Mesenchymal stem cell (in vitro differentiated cells and primary cell): ENCODE measurements around the gene KIRREL3.

Experiments
- DNase-seq: peaks from one replicate; pipeline ENCODE4 v3.0.0-alpha.2; 2013
- H2AFZ ChIP-seq: one replicate; pipeline ENCODE4 v1.6.1; 2013; ENCODE audit warnings: low read depth, mild to moderate bottlenecking, control low read depth, inconsistent platforms, low read length, moderate library complexity
- H2AK5ac ChIP-seq: 2 replicates; pipeline ENCODE4 v1.6.1; 2013; ENCODE audit warnings: low read length, moderate library complexity, mild to moderate bottlenecking, inconsistent platforms; ENCODE audit not compliant: severe bottlenecking
- H2BK120ac ChIP-seq: one replicate; pipeline ENCODE4 v1.6.1; 2013; ENCODE audit warnings: low read depth, mild to moderate bottlenecking, inconsistent platforms, low read length, moderate library complexity
- H2BK12ac ChIP-seq, 2 experiments: one replicate each; pipeline ENCODE4 v1.6.1; 2013; ENCODE audit warnings: inconsistent platforms in 2 of 2, low read length in 2 of 2, mild to moderate bottlenecking in 2 of 2, moderate library complexity in 2 of 2, control low read depth in 1 of 2
- H2BK15ac ChIP-seq: one replicate; pipeline ENCODE4 v1.6.1; 2013; ENCODE audit warnings: mild to moderate bottlenecking, low read depth, inconsistent platforms; ENCODE audit not compliant: poor library complexity, severe bottlenecking
- H2BK5ac ChIP-seq: 2 replicates; pipeline ENCODE4 v1.6.1; 2013; ENCODE audit warnings: low read depth, mild to moderate bottlenecking, low read length, control low read depth, inconsistent platforms; ENCODE audit not compliant: poor library complexity, severe bottlenecking
- H3K14ac ChIP-seq, 2 experiments: one replicate each; pipeline ENCODE4 v1.6.1; 2013; ENCODE audit warnings: inconsistent platforms in 2 of 2, low read length in 2 of 2, control low read depth in 1 of 2, mild to moderate bottlenecking in 1 of 2, moderate library complexity in 1 of 2
- H3K18ac ChIP-seq, 2 experiments: one replicate each; pipeline ENCODE4 v1.6.1; 2013; ENCODE audit warnings: inconsistent platforms in 2 of 2, low read length in 2 of 2, control low read depth in 1 of 2, low read depth in 1 of 2, mild to moderate bottlenecking in 1 of 2
- H3K23ac ChIP-seq, 2 experiments: one replicate each; pipeline ENCODE4 v1.6.1; 2013; ENCODE audit warnings: inconsistent platforms in 2 of 2, low read length in 2 of 2, mild to moderate bottlenecking in 2 of 2, moderate library complexity in 2 of 2, control low read depth in 1 of 2
- H3K27ac ChIP-seq: 2 replicates; pipeline ENCODE4 v1.5.1; 2013; ENCODE audit warnings: mild to moderate bottlenecking, moderate library complexity, low read length, control low read depth, inconsistent platforms; ENCODE audit not compliant: poor library complexity, severe bottlenecking
- H3K27me3 ChIP-seq, 2 experiments: 2 replicates each; pipeline versions ENCODE4 v1.6.1 to v1.7.0; 2013; ENCODE audit warnings: low read length in 2 of 2, mild to moderate bottlenecking in 2 of 2, moderate library complexity in 2 of 2, control low read depth in 1 of 2, inconsistent platforms in 1 of 2; ENCODE audit not compliant: control insufficient read depth in 1 of 2, insufficient read depth in 1 of 2
- H3K36me3 ChIP-seq, 2 experiments: 2 replicates each; pipeline versions ENCODE4 v1.6.1 to v1.7.0; 2013; ENCODE audit warnings: low read length in 2 of 2, control low read depth in 1 of 2, inconsistent platforms in 1 of 2, low read depth in 1 of 2, mild to moderate bottlenecking in 1 of 2; ENCODE audit not compliant: insufficient read depth in 2 of 2, control insufficient read depth in 1 of 2
- H3K4ac ChIP-seq, 2 experiments: one replicate each; pipeline ENCODE4 v1.6.1; 2013; ENCODE audit warnings: inconsistent platforms in 2 of 2, low read length in 2 of 2, mild to moderate bottlenecking in 2 of 2, moderate library complexity in 2 of 2, control low read depth in 1 of 2, low read depth in 1 of 2
- H3K4me1 ChIP-seq: 2 replicates; pipeline ENCODE4 v1.6.1; 2013; ENCODE audit warnings: low read depth, low read length, control low read depth; ENCODE audit not compliant: control insufficient read depth, insufficient read depth
- H3K4me2 ChIP-seq: 2 replicates; pipeline ENCODE4 v1.6.1; 2013; ENCODE audit warnings: low read length, mild to moderate bottlenecking, inconsistent platforms; ENCODE audit not compliant: poor library complexity, severe bottlenecking
- H3K4me3 ChIP-seq, 2 experiments: 2 replicates each; pipeline versions ENCODE4 v1.5.1 to v1.7.0; 2013; ENCODE audit warnings: low read length in 2 of 2, mild to moderate bottlenecking in 2 of 2, control low read depth in 1 of 2, low read depth in 1 of 2; ENCODE audit not compliant: insufficient read depth in 1 of 2
- H3K79me1 ChIP-seq: replicated peaks from 2 replicates; pipeline ENCODE4 v1.6.1; 2013; ENCODE audit warnings: mild to moderate bottlenecking, control low read depth, low read length, inconsistent platforms; ENCODE audit not compliant: poor library complexity, severe bottlenecking
- H3K9ac ChIP-seq: 2 replicates; pipeline ENCODE4 v1.7.0; 2013; ENCODE audit warnings: mild to moderate bottlenecking, low read length, moderate library complexity
- H3K9me3 ChIP-seq: 2 replicates; pipeline ENCODE4 v1.7.0; 2013; ENCODE audit warnings: mild to moderate bottlenecking, low read length; ENCODE audit not compliant: control insufficient read depth
- H4K8ac ChIP-seq: one replicate; pipeline ENCODE4 v1.6.1; 2013; ENCODE audit warnings: inconsistent platforms, mild to moderate bottlenecking, low read length, moderate library complexity
- H4K91ac ChIP-seq: one replicate; pipeline ENCODE4 v1.6.1; 2013; ENCODE audit warnings: mild to moderate bottlenecking, low read length, inconsistent platforms
- WGBS: methylation state at CpG from one replicate; pipeline ENCODE4 v1.1.7; 2013; ENCODE audit warnings: mixed read lengths; 5-methylcytosine and 5-hydroxymethylcytosine counted together

The KIRREL3 gene

GRCh38 chr11:126991596-126991995, 9.0 kb downstream of the KIRREL3 start:
- H2AFZ ChIP-seq: no peak overlapping the region
- no peak overlapping the region for H3K14ac ChIP-seq
- no peak overlapping the region for H3K18ac ChIP-seq
- no peaks in the 10 kb centered on the region for H3K36me3 ChIP-seq
- no peak overlapping the region for H3K4ac ChIP-seq
- H3K27ac ChIP-seq: peak overlapping the region; percentile 100
- WGBS: 75% methylated on average over 2 of the region's 2 CpGs
- H3K27me3 ChIP-seq: no peaks in the 10 kb centered on the region
- no peak overlapping the region for H2BK5ac ChIP-seq
- H4K8ac ChIP-seq: no peak overlapping the region
- peaks cover 20% of the 10 kb centered on the region for H3K4me1 ChIP-seq
- no peak overlapping the region for H3K4me2 ChIP-seq
- H2BK120ac ChIP-seq: no peak overlapping the region
- peak overlapping the region; percentile 50 for H2AK5ac ChIP-seq
- DNase-seq: peak; percentile 29
- no peak overlapping the region for H3K4me3 ChIP-seq
- H4K91ac ChIP-seq: no peak overlapping the region
- H2BK15ac ChIP-seq: no peak overlapping the region
- H3K9me3 ChIP-seq: no peaks in the 10 kb centered on the region
- H3K9ac ChIP-seq: peak overlapping the region; percentile 74
- peaks cover 32% of the 10 kb centered on the region for H3K79me1 ChIP-seq
- H2BK12ac ChIP-seq: no peak overlapping the region
- H3K23ac ChIP-seq: no peak overlapping the region

DNA sequence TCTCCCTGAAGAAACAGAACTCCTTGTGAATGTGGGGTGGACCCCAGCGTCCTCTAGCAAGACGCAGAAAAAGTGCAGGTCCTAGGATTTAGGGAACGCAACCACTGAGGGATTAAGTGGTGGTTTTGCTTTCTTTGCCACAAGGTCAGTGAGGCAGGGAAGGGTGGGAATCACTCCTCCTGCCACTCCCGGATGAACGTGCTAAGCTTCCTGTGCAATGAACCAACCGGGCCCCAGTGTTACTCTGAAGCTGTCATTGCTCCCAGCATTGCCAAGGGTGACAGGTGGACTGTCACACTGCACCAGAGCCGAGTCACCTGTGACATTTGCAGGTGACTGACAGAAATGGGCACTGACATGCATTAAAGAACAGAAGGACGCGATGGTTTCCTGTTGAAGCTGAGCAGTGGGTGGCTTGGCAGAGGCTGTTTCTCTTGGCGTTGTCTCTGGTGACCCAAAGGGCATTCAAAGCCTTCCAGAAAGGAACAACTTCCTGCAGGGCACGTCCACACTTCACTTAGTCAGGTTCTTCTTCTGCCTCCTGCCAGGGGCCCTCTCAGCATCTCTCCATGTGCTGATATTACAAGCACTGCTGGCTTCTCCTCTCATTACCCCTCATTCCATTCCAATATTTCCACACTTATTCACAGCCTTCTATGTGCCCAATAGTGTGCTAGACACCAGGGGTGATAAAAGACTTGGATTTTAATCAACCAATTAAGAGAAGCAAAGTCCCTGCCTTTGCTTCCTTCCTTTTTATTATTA, 9.7 kb downstream of the KIRREL3 start:
- H2BK5ac ChIP-seq: peak overlapping the region; percentile 88
- H2BK15ac ChIP-seq: no peak overlapping the region
- no peak overlapping the region for H3K4ac ChIP-seq
- no peak overlapping the region for H2BK12ac ChIP-seq
- peak overlapping the region; percentile 100 for H3K27ac ChIP-seq
- peaks cover 20% of the 10 kb centered on the region for H3K4me1 ChIP-seq
- H3K9me3 ChIP-seq: no peaks in the 10 kb centered on the region
- H3K4me3 ChIP-seq: no peak overlapping the region
- H3K36me3 ChIP-seq: no peaks in the 10 kb centered on the region
- peak overlapping the region; percentile 40 for H3K4me2 ChIP-seq
- no peak for DNase-seq
- H3K23ac ChIP-seq: peak overlapping the region in 1 of 2 experiments; percentile 51
- H3K79me1 ChIP-seq: peaks cover 26% of the 10 kb centered on the region
- no peak overlapping the region for H2AFZ ChIP-seq
- peak overlapping the region; percentile 74 for H3K9ac ChIP-seq
- no peak overlapping the region for H2BK120ac ChIP-seq
- H3K18ac ChIP-seq: no peak overlapping the region
- H4K91ac ChIP-seq: no peak overlapping the region
- H3K27me3 ChIP-seq: no peaks in the 10 kb centered on the region
- WGBS: 50% methylated on average over 11 of the region's 11 CpGs
- H4K8ac ChIP-seq: no peak overlapping the region
- H3K14ac ChIP-seq: no peak overlapping the region
- H2AK5ac ChIP-seq: peak overlapping the region; percentile 96

DNA sequence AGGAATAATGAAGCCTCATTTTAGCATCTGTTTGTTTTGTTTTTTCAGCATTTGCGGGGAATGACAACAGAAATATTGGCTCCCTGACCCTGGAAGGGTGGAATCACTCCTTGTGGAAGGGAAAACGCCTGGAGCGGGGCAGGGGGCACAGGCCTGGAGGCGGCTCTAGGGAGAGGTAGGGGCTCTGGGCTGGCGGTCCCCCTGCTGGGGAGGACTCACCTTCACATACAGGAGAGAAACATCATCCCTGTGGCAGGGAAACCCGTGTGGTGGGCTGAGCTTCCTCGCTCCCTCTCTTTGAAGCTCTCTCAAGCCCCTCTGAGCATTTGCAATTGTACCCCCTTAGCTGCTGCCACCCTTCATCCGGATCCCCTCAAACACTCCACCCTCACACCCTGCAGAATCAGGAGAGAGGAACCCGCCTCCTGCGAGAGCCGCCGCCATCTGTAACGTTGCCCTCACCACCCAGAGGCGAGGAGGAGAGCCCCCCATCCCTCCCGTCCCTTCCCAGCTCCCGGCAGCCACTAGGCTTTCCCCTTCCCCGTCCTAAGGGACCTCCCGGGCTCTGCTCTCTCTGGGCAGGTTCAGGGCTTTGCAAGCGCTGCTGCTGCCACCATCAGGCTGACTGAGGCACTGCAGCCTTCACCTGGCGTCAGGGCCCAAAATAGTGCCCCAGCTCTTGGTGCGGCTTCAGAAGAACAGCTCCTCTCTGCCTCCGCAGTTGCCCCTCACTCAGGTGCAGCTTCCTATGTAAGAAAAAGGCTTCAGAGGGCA, 10.4 kb downstream of the KIRREL3 start:
- peak; percentile 48 for DNase-seq
- no peak overlapping the region for H2BK120ac ChIP-seq
- H3K4me2 ChIP-seq: peak overlapping the region; percentile 59

GRCh38 chr11:126988655-126989054, 11.9 kb downstream of the KIRREL3 start:
- H4K8ac ChIP-seq: no peak overlapping the region
- no peaks in the 10 kb centered on the region for H3K27me3 ChIP-seq
- H2BK120ac ChIP-seq: no peak overlapping the region
- H3K4me3 ChIP-seq: no peak overlapping the region
- peaks cover 0 to 3% of the 10 kb centered on the region in 2 experiments for H3K36me3 ChIP-seq
- peaks cover 16% of the 10 kb centered on the region for H3K4me1 ChIP-seq
- no peak overlapping the region for H4K91ac ChIP-seq
- H2AFZ ChIP-seq: no peak overlapping the region
- H2BK15ac ChIP-seq: no peak overlapping the region
- no peak overlapping the region for H2BK5ac ChIP-seq
- no peak overlapping the region for H3K14ac ChIP-seq
- H3K4ac ChIP-seq: no peak overlapping the region
- H3K79me1 ChIP-seq: peaks cover 41% of the 10 kb centered on the region
- peak overlapping the region; percentile 16 for H2AK5ac ChIP-seq
- H2BK12ac ChIP-seq: no peak overlapping the region
- H3K27ac ChIP-seq: no peak overlapping the region
- H3K23ac ChIP-seq: no peak overlapping the region
- H3K18ac ChIP-seq: no peak overlapping the region
- H3K9ac ChIP-seq: no peak overlapping the region
- no peaks in the 10 kb centered on the region for H3K9me3 ChIP-seq
- H3K4me2 ChIP-seq: no peak overlapping the region
- no peak for DNase-seq
- WGBS: 81% methylated on average over 7 of the region's 7 CpGs

More for the DNA sequence above, 10.4 kb downstream of the KIRREL3 start:
- no peak overlapping the region for H2AFZ ChIP-seq
- 27% methylated on average over 22 of the region's 22 CpGs for WGBS
- no peak overlapping the region for H4K8ac ChIP-seq
- peaks cover 31% of the 10 kb centered on the region for H3K79me1 ChIP-seq
- no peak overlapping the region for H3K18ac ChIP-seq
- H3K23ac ChIP-seq: no peak overlapping the region
- H3K4me1 ChIP-seq: peaks cover 20% of the 10 kb centered on the region
- H3K27me3 ChIP-seq: no peaks in the 10 kb centered on the region
- H3K4ac ChIP-seq: no peak overlapping the region
- peak overlapping the region in 1 of 2 experiments; percentile 49 for H3K4me3 ChIP-seq
- peak overlapping the region; percentile 100 for H3K27ac ChIP-seq
- H4K91ac ChIP-seq: no peak overlapping the region
- peak overlapping the region; percentile 96 for H2AK5ac ChIP-seq
- no peak overlapping the region for H2BK15ac ChIP-seq
- H2BK5ac ChIP-seq: no peak overlapping the region
- H3K9me3 ChIP-seq: no peaks in the 10 kb centered on the region
- H3K36me3 ChIP-seq: no peaks in the 10 kb centered on the region
- H3K14ac ChIP-seq: no peak overlapping the region
- peak overlapping the region; percentile 74 for H3K9ac ChIP-seq
- no peak overlapping the region for H2BK12ac ChIP-seq
